Astrocyte of the spinal cord (primary cell): ENCODE data around the gene TMEM260.
"Not testable (repeated sequence)": the region's sequence is repeated elsewhere in the genome, so short reads cannot be mapped to it uniquely, and the experiment has no call there.

Experiments used
- DNase-seq: peaks from one replicate; pipeline ENCODE4 v3.0.0; 2011; ENCODE audit warnings: low read depth, low spot score
- H3K4me3 ChIP-seq: 2 replicates; pipeline ENCODE4 v1.5.1; 2011; ENCODE audit warnings: low read depth, mild to moderate bottlenecking, low read length, moderate library complexity
- in situ Hi-C: cut with HindIII; loops from 2 replicates; pipeline ENCODE4 v1.10.0; 2017; ENCODE audit warnings: low sequenced_read_pairs
- TF ChIP-seq, protein P1 (sequence below): IDR thresholded peaks from 2 replicates; pipeline ENCODE4 v1.5.1; 2012; ENCODE audit warnings: low read depth, mild to moderate bottlenecking, low read length, inconsistent platforms

Gene TMEM260

DNA sequence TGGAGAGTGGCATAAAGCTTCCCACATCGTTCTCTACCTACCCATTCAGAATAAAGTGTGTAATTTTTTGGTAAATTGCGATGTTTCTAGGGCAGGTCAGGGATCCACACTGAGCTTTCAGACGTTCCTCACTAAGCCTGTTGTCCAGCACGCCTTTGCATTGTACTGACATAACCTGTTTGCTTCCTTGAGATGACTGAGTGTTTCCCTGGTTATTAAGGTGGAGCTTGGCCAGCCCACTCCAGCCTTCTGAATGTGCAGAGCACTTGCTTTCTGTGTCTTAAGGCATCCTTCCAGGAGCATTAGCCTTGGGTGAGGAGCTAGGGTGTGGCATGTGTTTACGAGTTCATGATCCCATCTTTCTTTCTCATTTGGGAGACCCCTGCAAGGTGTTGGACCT lies 96.4 kb downstream of the TMEM260 start:
- TF ChIP-seq, protein P1, sequence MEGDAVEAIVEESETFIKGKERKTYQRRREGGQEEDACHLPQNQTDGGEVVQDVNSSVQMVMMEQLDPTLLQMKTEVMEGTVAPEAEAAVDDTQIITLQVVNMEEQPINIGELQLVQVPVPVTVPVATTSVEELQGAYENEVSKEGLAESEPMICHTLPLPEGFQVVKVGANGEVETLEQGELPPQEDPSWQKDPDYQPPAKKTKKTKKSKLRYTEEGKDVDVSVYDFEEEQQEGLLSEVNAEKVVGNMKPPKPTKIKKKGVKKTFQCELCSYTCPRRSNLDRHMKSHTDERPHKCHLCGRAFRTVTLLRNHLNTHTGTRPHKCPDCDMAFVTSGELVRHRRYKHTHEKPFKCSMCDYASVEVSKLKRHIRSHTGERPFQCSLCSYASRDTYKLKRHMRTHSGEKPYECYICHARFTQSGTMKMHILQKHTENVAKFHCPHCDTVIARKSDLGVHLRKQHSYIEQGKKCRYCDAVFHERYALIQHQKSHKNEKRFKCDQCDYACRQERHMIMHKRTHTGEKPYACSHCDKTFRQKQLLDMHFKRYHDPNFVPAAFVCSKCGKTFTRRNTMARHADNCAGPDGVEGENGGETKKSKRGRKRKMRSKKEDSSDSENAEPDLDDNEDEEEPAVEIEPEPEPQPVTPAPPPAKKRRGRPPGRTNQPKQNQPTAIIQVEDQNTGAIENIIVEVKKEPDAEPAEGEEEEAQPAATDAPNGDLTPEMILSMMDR, result no peak
- no peak for DNase-seq
- H3K4me3 ChIP-seq, result no peak overlapping the region
- in situ Hi-C loops, result no loop called here

DNA sequence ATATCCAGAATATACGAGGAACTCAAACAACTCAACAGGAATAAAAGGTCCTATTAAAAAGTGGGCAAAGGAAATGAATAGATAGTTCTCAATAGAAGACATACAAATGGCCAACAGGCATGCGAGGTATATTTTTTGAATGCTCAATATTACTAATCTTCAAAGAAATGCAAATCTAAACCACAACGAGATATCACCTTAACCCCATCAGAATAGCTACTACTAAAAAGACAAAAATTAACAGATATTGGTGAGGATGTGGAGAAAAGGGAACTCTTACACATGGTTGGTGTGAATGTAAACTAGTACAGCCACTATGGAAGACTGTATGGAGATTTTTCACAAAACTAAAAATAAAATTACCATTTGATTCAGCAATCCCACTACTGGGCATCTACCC lies 99.2 kb downstream of the TMEM260 start:
- no peak for DNase-seq
- in situ Hi-C loops, result no loop called here
- no peak overlapping the region for H3K4me3 ChIP-seq
- TF ChIP-seq, protein P1, result no peak

DNA sequence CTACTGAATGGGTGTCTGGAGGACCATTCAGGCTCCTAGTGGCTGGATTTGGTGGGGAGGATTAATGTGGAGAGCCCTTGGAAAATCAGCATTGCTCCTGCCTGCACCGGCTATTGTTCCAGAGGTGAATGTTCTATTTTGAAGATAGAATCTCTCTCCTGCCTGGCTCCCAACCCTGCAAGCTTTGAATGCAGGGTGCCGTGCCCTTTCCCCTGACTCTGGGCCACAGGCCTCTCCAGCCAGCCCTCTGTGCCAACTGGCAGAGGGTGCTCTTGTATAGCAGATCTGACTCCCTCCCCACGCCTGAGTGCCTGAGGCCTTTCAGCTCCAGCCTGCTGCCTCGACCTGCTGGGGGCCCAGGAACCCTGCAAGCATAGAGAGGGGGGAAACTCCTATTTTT lies 106.8 kb downstream of the TMEM260 start:
- in situ Hi-C loops, result no loop called here

DNA sequence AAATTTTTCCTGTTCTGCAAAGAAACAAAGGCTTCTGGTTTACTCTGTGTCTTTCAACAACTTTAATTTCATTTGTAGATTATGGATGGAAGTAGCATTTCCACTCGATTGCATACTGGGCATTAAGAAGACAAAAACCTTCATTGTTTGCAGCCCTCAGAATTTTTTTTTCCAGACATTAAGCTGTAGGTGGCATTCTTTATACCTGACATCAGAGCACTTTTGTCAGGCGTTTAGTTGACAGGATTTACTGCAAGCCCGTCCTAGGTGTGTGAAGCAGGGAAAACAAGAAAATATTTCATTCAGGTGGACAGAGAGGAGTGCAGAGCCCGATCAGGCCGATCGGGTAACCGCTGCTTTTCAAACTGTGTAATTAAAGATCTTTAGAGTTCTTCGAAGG lies 107.5 kb downstream of the TMEM260 start:
- DNase-seq, result no peak
- in situ Hi-C loops, result no loop called here
- H3K4me3 ChIP-seq, result no peak overlapping the region
- TF ChIP-seq, protein P1, result no peak

More for the DNA sequence above, 106.8 kb downstream of the TMEM260 start:
- no peak for DNase-seq
- no peak overlapping the region for H3K4me3 ChIP-seq
- TF ChIP-seq, protein P1, result no peak

DNA sequence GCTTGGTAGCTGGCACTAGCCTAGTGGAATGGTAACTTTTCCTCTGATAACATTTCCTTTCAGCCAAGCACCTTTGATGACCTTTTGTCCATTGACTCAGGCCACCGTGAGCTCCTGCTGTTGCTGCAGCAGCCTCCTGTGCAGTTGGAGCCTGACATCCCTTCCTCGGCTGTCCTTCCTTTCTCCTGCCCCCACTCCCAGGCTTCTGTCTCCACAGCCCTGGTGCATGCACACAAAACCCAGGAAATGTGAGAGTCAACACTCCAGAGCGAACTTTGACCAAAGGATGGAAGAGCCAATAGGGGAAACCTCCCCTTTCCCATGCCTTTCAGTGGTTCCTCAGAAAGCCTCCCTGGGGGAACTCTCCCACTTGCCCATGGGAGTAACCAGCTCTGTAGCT lies 115.0 kb downstream of the TMEM260 start:
- TF ChIP-seq, protein P1, result no peak
- H3K4me3 ChIP-seq, result no peak overlapping the region
- in situ Hi-C loops, result no loop called here
- DNase-seq, result no peak

DNA sequence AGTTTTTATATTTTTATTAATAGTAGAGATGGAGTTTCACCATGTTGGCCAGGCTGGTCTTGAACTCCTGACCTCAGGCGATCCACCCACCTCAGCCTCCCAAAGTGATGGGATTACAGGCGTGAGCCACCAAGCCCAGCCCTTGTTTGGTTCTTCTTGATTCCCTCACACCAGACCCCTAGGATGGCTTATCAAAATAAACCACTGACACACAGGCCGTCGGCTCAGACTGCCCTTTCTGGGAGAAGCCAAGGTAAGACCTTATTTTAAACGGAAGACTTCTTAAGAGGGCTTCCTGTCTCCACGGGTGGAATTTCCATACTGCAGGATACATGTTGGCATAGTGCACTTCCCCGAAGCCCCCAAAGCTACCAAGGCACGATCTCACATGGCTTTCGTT lies 115.6 kb downstream of the TMEM260 start:
- in situ Hi-C loops, H3K4me3 ChIP-seq: not testable (repeated sequence)

More for the DNA sequence above, 115.6 kb downstream of the TMEM260 start:
- DNase-seq, result not testable (repeated sequence)
